Calu3 (cell line): ENCODE measurements around the gene SPATS2. TPM values are rescaled to one million over a fixed set of nuclear protein-coding genes. Genes with fewer than 3 reads are reported as not detected.

ENCODE experiments used
- BruUV-seq: library from RNA; stranded (reverse); fragments of 400-500 nt; replicated peaks from 2 replicates; lab custom pipeline; 2021; lab: Mats Ljungman, UMichigan
- CTCF ChIA-PET: fragments of 300-600 bp; sonication (Branson Sonifier 250); formaldehyde crosslinking; loops from one replicate; lab custom pipeline; 2022; ENCODE audit warnings: antibody characterized with exemption; lab: Charles Lee
- DNase-seq: peaks from one replicate; pipeline ENCODE4 v3.0.0; 2022
- H3K27ac Mint-ChIP-seq: one replicate; pipeline ENCODE4 v1.8.0; 2022; ENCODE audit warnings: mixed read lengths; ENCODE audit not compliant: unreplicated experiment
- H3K27me3 Mint-ChIP-seq: one replicate; pipeline ENCODE4 v1.8.0; 2022; ENCODE audit warnings: mixed read lengths; ENCODE audit not compliant: unreplicated experiment
- H3K36me3 Mint-ChIP-seq: one replicate; pipeline ENCODE4 v1.8.0; 2022; ENCODE audit warnings: mild to moderate bottlenecking, moderate library complexity, mixed read lengths; ENCODE audit not compliant: insufficient read depth, unreplicated experiment
- H3K4me1 Mint-ChIP-seq: one replicate; pipeline ENCODE4 v1.8.0; 2022; ENCODE audit warnings: mild to moderate bottlenecking, low read depth, mixed read lengths; ENCODE audit not compliant: unreplicated experiment
- H3K4me3 Mint-ChIP-seq: one replicate; pipeline ENCODE4 v1.8.0; 2022; ENCODE audit warnings: mild to moderate bottlenecking, low read depth, moderate library complexity, mixed read lengths; ENCODE audit not compliant: unreplicated experiment
- H3K9me3 Mint-ChIP-seq: one replicate; pipeline ENCODE4 v1.8.0; 2022; ENCODE audit warnings: low read depth, mixed read lengths; ENCODE audit not compliant: unreplicated experiment
- CTCF ChIP-seq: fragments of 200-600 bp; IDR thresholded peaks from one replicate; pipeline ENCODE4 v1.8.0; 2022; ENCODE audit warnings: antibody characterized with exemption; ENCODE audit not compliant: unreplicated experiment
- intact Hi-C: fragments of 100-400 bp; cut with micrococcal nuclease; formaldehyde crosslinking; loops from one replicate; pipeline ENCODE4 v1.10.0; 2022; ENCODE audit not compliant: unreplicated experiment
- total RNA-seq: library from RNA; stranded (reverse); gene quantifications from 2 replicates; pipeline ENCODE4 v1.2.3, GENCODE V29; 2022

SPATS2 gene
- total RNA-seq, 1 experiment from 2014 or later: 23.2 TPM

- CTCF ChIA-PET: interaction anchor here (0.6 to 1.8 kb wide), 5 partner anchors 10 to 279 kb away, joined by 3 to 12 read pairs (median 3); no protein-coding TSS in a partner anchor
- no peak for TF ChIP-seq CTCF
- Mint-ChIP-seq H3K27me3 (peaks cover 77% of the 10 kb centered on the region), H3K36me3 (peaks cover 9% of the 10 kb centered on the region), H3K27ac (no peak overlapping the region), H3K9me3 (no peaks in the 10 kb centered on the region), H3K4me3 (no peak overlapping the region), H3K4me1 (peaks cover 42% of the 10 kb centered on the region)
- intact Hi-C loops: no loop called here
- BruUV-seq: no TSS peak
- no peak for DNase-seq
Observed at GRCh38 chr12:49341777-49342065, 25.5 kb upstream of the SPATS2 start.

- no peak overlapping the region for H3K27ac Mint-ChIP-seq
- no peak overlapping the region for H3K4me3 Mint-ChIP-seq
- intact Hi-C loops: no loop called here
Observed at GRCh38 chr12:49342066-49342913, 25.0 kb upstream of the SPATS2 start.

GRCh38 chr12:49342914-49343731 lies 24.1 kb upstream of the SPATS2 start:
- intact Hi-C loops: no loop called here
- Mint-ChIP-seq H3K27me3 (peaks cover 70% of the 10 kb centered on the region), H3K27ac (no peak overlapping the region), H3K4me3 (no peak overlapping the region), H3K36me3 (peaks cover 17% of the 10 kb centered on the region), H3K4me1 (peaks cover 38% of the 10 kb centered on the region), H3K9me3 (no peaks in the 10 kb centered on the region)
- no peak for DNase-seq
- CTCF ChIA-PET: interaction anchor here (1.2 to 1.8 kb wide), 3 partner anchors 11 to 54 kb away, joined by 3 to 12 read pairs (median 7); no protein-coding TSS in a partner anchor
- no peak for TF ChIP-seq CTCF
- no TSS peak for BruUV-seq

More at GRCh38 chr12:49342066-49342913, 25.0 kb upstream of the SPATS2 start:
- Mint-ChIP-seq H3K27me3 (peaks cover 77% of the 10 kb centered on the region), H3K36me3 (peaks cover 13% of the 10 kb centered on the region), H3K9me3 (no peaks in the 10 kb centered on the region), H3K4me1 (peaks cover 42% of the 10 kb centered on the region)
- peak; percentile 79 for TF ChIP-seq CTCF
- no TSS peak for BruUV-seq
- peak; percentile 79 for DNase-seq
- CTCF ChIA-PET: interaction anchor here (1.0 to 1.8 kb wide), 4 partner anchors 10 to 279 kb away, joined by 3 to 12 read pairs (median 5); no protein-coding TSS in a partner anchor

GRCh38 chr12:49344486-49345050 lies 22.7 kb upstream of the SPATS2 start:
- H3K36me3 Mint-ChIP-seq: peaks cover 20% of the 10 kb centered on the region
- peak overlapping the region; percentile 72 for H3K4me3 Mint-ChIP-seq
- H3K9me3 Mint-ChIP-seq: no peaks in the 10 kb centered on the region
- peaks cover 34% of the 10 kb centered on the region for H3K4me1 Mint-ChIP-seq
- TF ChIP-seq CTCF: no peak
- CTCF ChIA-PET: no interaction called here
- no peak for DNase-seq
- no peak overlapping the region for H3K27ac Mint-ChIP-seq
- H3K27me3 Mint-ChIP-seq: peaks cover 61% of the 10 kb centered on the region
- no TSS peak for BruUV-seq
- intact Hi-C loops: no loop called here
